Tibial nerve (tissue), 4 donors: Measurements from ENCODE around the gene CFAP410.

Experiments
- EP300 ChIP-seq, 2 donors: sonication (generic); formaldehyde crosslinking; IDR thresholded peaks; one replicate each; pipeline ENCODE4 v1.6.1; 2017; ENCODE audit warnings: antibody characterized with exemption in 2 of 2, mild to moderate bottlenecking in 1 of 2
- POLR2A ChIP-seq, 2 donors: fragments of 450-650 bp; IDR thresholded peaks; one replicate each; pipeline ENCODE4 v1.6.1; 2017; ENCODE audit warnings: antibody characterized with exemption in 2 of 2, mild to moderate bottlenecking in 2 of 2, moderate library complexity in 2 of 2
- TF ChIP-seq, protein P1 (sequence below), 5 experiments: fragments of 200-600 bp in 3 of 5; fragments of 450-650 bp in 2 of 5; sonication (generic) in 3 of 5; IDR thresholded peaks; one replicate each; pipeline ENCODE4 v1.5.1; 2016 to 2019; ENCODE audit warnings: antibody characterized with exemption in 5 of 5, mild to moderate bottlenecking in 3 of 5, moderate library complexity in 2 of 5

DNA sequence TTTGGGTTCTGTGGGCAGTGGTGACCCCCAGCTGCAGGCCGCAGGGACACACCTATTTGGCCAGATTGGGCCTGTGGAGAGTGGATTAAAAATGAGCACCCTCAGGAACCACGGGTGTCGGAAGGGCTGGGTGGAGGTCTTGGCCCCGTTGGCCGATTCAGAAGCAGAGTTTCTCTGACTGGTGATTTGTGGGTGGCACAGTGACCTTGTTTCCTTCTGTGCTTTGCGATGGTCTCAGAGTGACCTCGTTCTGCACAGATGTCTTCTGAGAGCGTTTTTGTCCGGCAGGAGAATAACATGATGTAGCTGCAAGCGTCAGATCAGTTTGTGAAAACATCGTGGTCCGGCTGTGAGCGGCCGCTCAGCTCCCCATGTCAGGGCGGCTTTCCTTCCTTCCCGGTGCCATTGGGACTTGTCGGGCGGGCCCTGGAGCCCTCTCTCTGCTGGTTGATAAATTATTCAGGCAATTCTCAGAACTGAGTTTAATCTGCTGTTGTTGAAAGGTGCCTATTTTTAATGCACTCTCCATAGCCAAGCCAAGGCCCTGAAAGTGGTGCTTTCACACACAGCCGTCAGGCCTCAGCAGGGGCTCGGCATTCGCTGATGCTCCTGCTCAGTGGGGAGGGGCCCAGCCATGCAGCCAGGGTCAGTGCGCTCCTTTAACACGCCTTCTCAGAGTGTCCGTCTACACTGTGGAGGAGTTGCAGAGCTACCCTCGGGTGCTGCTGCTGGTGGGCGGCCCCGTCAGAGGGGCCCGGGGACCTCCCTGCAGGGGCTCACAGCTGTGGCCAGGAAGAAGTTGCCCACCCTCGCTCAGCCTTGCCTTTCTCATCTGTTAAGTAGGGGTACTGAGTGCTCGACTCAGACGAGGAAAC lies 41.0 kb upstream of the CFAP410 start:
- TF ChIP-seq, protein P1, sequence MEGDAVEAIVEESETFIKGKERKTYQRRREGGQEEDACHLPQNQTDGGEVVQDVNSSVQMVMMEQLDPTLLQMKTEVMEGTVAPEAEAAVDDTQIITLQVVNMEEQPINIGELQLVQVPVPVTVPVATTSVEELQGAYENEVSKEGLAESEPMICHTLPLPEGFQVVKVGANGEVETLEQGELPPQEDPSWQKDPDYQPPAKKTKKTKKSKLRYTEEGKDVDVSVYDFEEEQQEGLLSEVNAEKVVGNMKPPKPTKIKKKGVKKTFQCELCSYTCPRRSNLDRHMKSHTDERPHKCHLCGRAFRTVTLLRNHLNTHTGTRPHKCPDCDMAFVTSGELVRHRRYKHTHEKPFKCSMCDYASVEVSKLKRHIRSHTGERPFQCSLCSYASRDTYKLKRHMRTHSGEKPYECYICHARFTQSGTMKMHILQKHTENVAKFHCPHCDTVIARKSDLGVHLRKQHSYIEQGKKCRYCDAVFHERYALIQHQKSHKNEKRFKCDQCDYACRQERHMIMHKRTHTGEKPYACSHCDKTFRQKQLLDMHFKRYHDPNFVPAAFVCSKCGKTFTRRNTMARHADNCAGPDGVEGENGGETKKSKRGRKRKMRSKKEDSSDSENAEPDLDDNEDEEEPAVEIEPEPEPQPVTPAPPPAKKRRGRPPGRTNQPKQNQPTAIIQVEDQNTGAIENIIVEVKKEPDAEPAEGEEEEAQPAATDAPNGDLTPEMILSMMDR (IDR thresholded peaks at IDR 0.05) = no peak
- TF ChIP-seq POLR2A (IDR thresholded peaks at IDR 0.05) (no peak), EP300 (IDR thresholded peaks at IDR 0.05) (no peak)
